ENCODE measurements around the gene EIF3F.

EIF3F gene

DNA sequence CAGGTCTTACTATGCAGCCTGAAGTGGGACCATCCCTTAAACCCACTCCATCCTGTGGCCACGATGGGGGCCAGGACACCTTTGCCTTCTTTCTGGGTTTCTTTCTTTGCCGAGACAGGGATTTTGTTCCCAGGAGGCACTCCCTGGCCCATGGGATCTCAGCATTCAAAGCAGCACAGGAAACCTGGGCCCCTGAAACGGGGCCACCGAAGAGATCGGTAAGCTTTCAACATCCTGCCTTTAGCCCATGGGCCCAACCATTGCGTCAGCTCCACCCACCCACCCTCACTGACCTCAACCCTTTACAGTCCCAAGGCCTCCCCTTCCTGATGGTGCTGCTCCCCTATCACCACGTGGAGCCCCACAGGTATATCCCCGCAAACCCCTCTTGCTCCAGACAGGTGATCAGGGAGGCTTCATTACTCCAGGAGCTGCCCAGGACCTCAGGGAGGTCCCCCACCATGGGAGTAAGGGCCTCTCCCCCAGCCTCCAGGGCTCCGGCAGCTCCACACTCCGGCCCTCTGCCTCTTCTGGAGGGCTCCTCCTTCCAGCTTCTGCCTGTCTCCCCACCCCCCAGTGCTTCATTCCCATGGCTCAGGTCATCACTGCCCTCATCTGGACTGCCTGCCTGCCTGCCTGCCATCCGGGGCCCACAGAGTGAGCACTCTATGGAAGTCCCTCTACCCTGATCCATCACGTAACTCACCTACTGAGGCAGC lies 51.8 kb downstream of the EIF3F start:
- DNase-seq (ENCODE audit: low read depth in 1 of 2, low spot score in 1 of 2), result no peak

DNA sequence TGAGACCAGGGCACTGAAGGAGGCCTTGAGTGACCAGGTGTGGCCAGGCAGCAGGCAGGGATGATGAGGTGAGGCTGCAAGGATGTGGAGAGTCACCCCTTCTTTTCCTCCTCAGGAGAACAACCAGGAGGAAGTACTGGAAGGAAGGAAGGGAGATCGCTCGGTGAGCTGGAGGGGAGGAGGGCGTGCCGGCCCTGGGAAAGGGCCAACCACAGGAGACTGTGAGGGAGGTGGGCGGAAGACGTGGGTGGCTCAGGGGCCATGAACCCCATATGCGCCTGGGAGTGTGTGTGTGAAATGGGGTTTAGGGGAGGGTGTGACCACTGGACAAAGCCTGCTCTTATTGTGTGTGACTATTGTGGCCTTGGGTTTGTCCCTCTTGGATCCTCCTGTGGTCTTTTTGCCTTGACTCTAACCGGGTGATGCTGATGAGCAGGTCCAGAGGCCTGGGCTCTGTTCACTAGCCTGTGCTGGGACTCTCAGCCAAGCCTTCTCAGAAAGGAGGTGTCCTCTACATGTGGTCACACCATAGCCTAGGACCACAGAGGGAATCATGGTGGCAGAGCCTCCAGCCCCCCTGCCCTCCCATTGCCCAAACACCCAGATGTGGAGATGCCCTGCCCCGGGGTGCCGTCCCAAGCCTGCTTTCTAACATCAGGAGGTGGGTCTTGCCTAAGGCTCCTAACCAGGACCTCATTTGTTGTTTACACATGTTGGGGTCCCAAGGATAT lies 52.6 kb downstream of the EIF3F start:
- no peak for DNase-seq (ENCODE audit: low read depth in 1 of 2, low spot score in 1 of 2)

DNA sequence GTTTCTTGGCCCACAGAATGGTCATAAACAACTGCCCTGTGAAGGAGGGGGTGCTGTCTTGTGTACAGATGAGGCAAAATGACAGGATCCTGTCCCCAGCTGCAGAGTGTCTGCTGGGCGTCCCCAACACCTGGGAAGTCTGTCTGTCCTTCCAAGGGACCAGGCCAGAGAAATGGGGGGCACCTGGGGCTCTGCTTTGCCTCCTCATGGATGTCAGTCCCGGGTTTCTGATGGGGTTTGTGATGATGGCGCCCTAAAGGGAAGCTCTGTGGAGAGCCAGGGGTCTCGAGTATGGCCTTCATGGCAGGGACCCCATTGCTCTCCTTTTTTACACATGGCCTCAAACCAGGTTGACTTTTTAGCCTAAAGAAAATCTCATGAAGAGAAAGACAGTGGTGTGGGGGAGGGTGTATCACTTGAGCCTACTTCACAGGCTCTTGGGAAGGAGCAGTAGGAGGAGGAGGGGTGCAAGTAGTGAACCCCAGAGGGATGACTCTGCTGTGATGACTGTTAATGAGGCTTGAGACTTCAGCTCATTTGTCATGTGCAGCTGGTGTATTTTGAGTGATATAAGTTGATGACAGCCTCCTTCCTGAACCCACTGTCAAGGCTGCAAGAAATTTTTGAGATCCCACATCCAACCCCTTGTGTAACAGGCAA lies 53.3 kb downstream of the EIF3F start:
- DNase-seq (ENCODE audit: low read depth in 1 of 2, low spot score in 1 of 2), result no peak

DNA sequence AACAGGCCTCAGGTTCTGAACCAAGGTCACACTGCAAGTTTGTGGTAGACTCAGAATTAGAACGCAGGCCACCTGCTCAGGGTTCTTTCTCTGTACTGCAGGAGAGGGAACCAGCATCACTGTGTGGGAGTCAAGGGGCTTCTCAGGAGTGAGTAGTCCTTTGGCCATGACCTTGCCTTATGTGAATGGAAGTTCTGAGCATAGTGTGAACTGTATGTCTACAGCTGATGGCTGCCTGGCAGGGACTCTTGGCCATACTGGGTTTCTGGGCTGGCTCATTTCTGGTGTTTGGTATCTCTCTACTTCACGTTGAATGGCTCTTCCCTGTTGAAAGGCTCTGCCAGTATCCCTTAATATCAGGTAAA lies 53.8 kb downstream of the EIF3F start:
- DNase-seq (ENCODE audit: low read depth in 1 of 2, low spot score in 1 of 2), result no peak

DNA sequence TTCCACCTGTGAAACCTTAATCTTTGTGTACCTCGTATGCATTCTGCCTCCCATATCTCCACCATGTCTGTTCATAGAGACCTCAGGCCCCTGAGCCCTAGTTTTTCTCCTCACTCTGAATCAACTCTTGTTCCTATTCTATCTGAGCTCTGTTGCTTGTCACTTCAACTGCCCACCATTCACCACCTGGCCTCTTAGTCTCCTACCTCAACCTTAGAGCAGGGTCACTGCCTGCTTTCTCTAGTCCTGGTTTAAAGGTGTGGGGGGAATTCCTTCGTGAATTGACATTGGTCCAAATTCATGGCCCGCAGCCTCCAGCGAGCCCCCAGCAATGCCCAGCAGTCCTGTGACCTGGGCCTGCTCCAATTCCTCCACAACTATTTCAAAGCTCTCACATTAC lies 54.4 kb downstream of the EIF3F start:
- no peak for DNase-seq (ENCODE audit: low read depth in 1 of 2, low spot score in 1 of 2)

DNA sequence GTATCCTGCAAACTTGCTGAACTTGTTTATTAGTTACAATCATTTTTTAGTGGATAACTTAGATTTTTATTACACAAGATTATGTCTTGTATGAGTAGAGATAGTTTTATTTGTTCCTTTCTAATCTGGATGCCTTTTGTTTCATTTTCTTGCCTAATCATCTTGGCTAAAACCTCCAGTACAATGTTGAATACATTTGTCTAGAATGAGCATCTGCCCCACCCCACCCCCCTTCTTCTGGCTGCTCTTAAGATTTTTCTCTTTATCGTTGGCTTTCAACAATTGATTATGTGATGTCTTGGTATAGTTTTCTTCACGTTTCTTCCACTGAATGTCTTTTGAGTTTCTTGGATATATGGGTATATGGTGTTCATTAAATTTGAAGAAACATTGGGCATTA lies 56.6 kb downstream of the EIF3F start:
- no peak for DNase-seq (ENCODE audit: low read depth in 1 of 2, low spot score in 1 of 2)

DNA sequence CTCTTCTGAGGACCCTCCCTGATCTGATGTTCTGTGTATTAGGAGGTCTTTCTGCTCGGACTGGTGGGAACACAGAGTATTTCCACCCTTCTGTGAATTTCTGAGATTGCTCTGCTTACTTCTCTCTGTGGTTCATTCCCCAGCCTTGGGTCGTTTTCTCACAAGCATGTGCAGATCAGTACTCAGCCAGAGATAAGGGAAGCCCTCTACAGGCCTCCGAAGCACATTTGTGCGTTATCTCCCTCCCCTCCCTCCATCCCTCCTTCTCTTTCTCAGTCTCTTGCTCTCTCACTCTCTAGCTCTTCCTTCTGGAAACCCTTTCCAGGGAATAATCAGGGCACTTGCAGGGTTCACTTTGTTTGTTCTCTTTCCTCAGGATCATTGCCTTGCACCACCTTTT lies 58.7 kb downstream of the EIF3F start:
- no peak for DNase-seq (ENCODE audit: low read depth in 1 of 2, low spot score in 1 of 2)

DNA sequence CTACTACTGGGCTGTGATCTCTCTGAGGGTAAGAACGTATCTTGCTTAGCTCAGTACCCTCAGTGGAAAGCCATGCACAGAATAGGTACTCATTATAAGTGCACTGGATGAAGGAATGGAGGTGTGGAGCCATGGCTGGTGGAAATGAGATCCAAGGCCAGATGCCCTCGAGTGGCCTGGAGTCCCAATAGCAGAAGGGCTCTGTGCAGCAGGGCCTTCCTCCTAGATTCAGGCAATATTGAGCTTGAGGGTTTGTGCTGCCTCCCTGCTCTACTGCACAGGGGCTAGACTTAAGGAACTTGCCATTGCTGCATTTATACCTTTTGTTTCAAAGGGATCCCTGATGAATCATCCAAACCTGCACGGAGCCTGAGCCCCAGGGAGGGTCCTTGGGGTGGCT lies 60.2 kb downstream of the EIF3F start:
- DNase-seq (ENCODE audit: low read depth in 1 of 2, low spot score in 1 of 2), result no peak

DNA sequence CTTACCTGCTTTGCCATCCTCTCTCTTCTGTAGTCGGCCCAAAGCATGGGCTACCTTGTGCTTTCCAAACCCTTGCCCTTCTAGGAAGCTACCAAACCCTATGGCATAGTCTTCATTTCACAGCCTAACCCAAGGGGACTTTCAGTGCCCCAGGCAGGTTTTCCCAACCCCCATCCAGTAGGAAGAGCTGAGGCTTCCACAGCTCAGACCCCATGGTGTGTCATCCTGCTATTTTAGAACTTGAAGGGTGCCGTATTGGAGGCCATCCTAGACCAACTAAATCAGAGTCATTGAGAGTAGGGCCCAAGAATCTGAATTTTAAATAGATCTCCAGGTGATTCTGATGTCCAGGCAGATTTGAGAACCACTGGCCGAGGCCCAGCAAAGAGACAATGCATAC lies 61.9 kb downstream of the EIF3F start:
- DNase-seq (ENCODE audit: low read depth in 1 of 2, low spot score in 1 of 2), result no peak
